C4-2B (cell line): Measurements from ENCODE around the gene TMEM186.

ENCODE experiments used
- CTCF ChIP-seq: fragments of 450-650 bp; conservative IDR thresholded peaks from 2 replicates; pipeline ENCODE4 v1.5.1; 2017; ENCODE audit warnings: mild to moderate bottlenecking
- ZFX ChIP-seq: fragments of 450-650 bp; IDR thresholded peaks from 2 replicates; pipeline ENCODE4 v1.6.1; 2017

- TF ChIP-seq CTCF (no peak), ZFX (no peak)
Observed at GRCh38 chr16:8751481-8752311, 45.7 kb downstream of the TMEM186 start.
